Breast epithelium (tissue), 4 donors: ENCODE measurements around the gene IBSP. TPM values are rescaled to one million over a fixed set of nuclear protein-coding genes. Genes with fewer than 3 reads are reported as not detected.

ENCODE experiments used
- DNase-seq, 2 donors: peaks; one replicate each; pipeline ENCODE4 v3.0.0-alpha.2; 2019; ENCODE audit warnings: low spot score in 2 of 2
- H3K27ac ChIP-seq, 2 donors: fragments of 200-600 bp; sonication (generic) in 1 of 2; one replicate each; pipeline ENCODE4 v1.5.1; 2016 to 2019; ENCODE audit warnings: mild to moderate bottlenecking in 1 of 2
- H3K27me3 ChIP-seq, 2 donors: fragments of 200-600 bp; sonication (generic) in 1 of 2; one replicate each; pipeline versions ENCODE4 v1.5.1 to v1.6.0; 2017 to 2019; ENCODE audit warnings: control low read depth in 1 of 2, mild to moderate bottlenecking in 1 of 2
- H3K36me3 ChIP-seq: fragments of 200-600 bp; one replicate; pipeline ENCODE4 v1.5.1; 2019
- H3K4me1 ChIP-seq, 2 donors: fragments of 200-600 bp; sonication (generic); one replicate each; pipeline ENCODE4 v1.5.1; 2016 to 2019; ENCODE audit warnings: control low read depth in 1 of 2
- H3K4me3 ChIP-seq, 3 donors: fragments of 200-600 bp; sonication (generic); 1 replicate in 2 of 3; 2 replicates in 1 of 3; pipeline ENCODE4 v1.5.1; 2016 to 2019; ENCODE audit warnings: mild to moderate bottlenecking in 3 of 3, moderate library complexity in 2 of 3
- H3K9me3 ChIP-seq, 2 donors: fragments of 200-600 bp; sonication (generic) in 1 of 2; one replicate each; pipeline ENCODE4 v1.5.1; 2016 to 2019; ENCODE audit warnings: control low read depth in 1 of 2
- POLR2A ChIP-seq: fragments of 450-650 bp; IDR thresholded peaks from one replicate; pipeline ENCODE4 v1.6.1; 2016; ENCODE audit warnings: antibody characterized with exemption, mild to moderate bottlenecking, moderate library complexity
- POLR2AphosphoS5 ChIP-seq, 3 donors: sonication (generic); formaldehyde crosslinking; IDR thresholded peaks; one replicate each; pipeline ENCODE4 v1.6.1; 2017; ENCODE audit warnings: antibody characterized with exemption in 3 of 3
- intact Hi-C: fragments of 100-400 bp; cut with DNase I; formaldehyde crosslinking; loops from one replicate; pipeline ENCODE4 v1.15.1; 2023; ENCODE audit warnings: low total_unique reads
- total RNA-seq, 3 donors: library from RNA; depleted of rRNA; stranded (reverse); fragments of >200 nt; gene quantifications; one replicate each; pipeline ENCODE4 v1.1.0, GENCODE V29; 2016
- TF ChIP-seq, protein P1 (sequence below), 3 donors: fragments of 450-650 bp; IDR thresholded peaks; one replicate each; pipeline ENCODE4 v1.5.1; 2016 to 2017; ENCODE audit warnings: antibody characterized with exemption in 3 of 3, mild to moderate bottlenecking in 3 of 3, moderate library complexity in 3 of 3

Gene IBSP
- total RNA-seq, 3 donors from 2014 or later: not detected

DNA sequence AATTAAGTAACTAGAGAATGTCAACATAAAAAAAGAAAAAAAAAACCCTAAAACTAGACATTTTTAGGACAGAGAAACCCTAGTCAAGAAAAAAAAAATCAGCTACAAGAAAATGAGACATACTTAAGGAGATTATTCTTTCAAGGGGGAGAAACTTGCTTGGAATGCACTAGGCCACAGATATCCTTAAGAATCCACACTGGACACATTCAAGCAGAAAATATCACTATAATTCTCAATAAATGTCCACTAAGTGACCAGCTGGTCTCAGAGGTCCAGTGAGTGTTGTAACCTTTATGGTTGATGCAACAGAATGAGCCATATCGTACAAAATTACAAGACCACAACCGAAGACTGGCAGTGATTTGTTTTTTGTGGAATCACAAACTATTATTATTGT, 15.6 kb upstream of the IBSP start:
- H3K27ac ChIP-seq: no peak overlapping the region
- no peak for DNase-seq
- TF ChIP-seq POLR2AphosphoS5 (IDR thresholded peaks at IDR 0.05): no peak
- TF ChIP-seq POLR2A: no peak
- TF ChIP-seq, protein P1, sequence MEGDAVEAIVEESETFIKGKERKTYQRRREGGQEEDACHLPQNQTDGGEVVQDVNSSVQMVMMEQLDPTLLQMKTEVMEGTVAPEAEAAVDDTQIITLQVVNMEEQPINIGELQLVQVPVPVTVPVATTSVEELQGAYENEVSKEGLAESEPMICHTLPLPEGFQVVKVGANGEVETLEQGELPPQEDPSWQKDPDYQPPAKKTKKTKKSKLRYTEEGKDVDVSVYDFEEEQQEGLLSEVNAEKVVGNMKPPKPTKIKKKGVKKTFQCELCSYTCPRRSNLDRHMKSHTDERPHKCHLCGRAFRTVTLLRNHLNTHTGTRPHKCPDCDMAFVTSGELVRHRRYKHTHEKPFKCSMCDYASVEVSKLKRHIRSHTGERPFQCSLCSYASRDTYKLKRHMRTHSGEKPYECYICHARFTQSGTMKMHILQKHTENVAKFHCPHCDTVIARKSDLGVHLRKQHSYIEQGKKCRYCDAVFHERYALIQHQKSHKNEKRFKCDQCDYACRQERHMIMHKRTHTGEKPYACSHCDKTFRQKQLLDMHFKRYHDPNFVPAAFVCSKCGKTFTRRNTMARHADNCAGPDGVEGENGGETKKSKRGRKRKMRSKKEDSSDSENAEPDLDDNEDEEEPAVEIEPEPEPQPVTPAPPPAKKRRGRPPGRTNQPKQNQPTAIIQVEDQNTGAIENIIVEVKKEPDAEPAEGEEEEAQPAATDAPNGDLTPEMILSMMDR (IDR thresholded peaks at IDR 0.05): no peak
- no peaks in the 10 kb centered on the region for H3K9me3 ChIP-seq
- H3K4me1 ChIP-seq: no peaks in the 10 kb centered on the region
- intact Hi-C loops: no loop called here
- H3K36me3 ChIP-seq: no peaks in the 10 kb centered on the region
- H3K4me3 ChIP-seq: no peak overlapping the region
- no peaks in the 10 kb centered on the region for H3K27me3 ChIP-seq

DNA sequence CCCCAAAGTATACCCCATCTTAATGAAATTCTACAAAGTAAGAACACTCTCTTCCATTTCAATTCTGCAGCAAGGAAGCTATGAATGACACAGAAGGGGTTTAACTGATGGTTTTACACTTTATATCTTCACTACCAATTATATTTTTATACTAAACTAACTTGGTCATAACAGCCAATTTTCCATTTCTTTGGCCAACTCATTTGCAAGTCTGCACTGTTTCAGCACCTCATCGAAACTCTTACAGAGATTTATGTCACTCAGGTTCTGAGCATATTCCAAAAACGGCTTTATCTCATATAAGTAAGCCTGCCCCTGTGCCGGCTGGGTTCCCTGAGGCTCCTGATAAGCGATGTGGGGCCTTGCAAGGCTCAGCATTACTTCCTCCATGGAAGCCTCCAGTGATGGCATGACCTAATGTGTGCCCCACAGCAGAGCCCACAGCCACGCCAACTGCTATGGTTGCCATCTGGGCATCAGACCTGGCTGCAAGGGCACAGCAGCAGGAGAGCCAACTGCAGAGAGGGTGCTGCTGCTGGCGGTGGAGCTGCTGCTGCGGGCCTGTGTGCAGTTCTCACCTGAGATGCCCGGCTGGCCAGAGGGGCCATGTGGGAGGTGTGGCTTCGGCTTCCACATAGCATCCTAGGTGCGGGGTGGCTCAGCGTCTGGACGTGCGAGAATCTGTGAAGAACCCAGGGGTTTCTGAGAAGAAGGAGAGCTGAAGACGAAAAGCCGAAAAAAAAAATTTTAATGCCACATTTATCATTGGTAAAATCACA, 13.4 kb upstream of the IBSP start:
- H3K4me3 ChIP-seq: no peak overlapping the region
- no peak overlapping the region for H3K27ac ChIP-seq
- no peaks in the 10 kb centered on the region for H3K27me3 ChIP-seq
- TF ChIP-seq, protein P1 (IDR thresholded peaks at IDR 0.05): no peak
- TF ChIP-seq POLR2AphosphoS5 (IDR thresholded peaks at IDR 0.05): no peak
- no peak for TF ChIP-seq POLR2A
- no peak for DNase-seq
- no peaks in the 10 kb centered on the region for H3K4me1 ChIP-seq
- intact Hi-C loops: no loop called here
- H3K9me3 ChIP-seq: no peaks in the 10 kb centered on the region
- no peaks in the 10 kb centered on the region for H3K36me3 ChIP-seq

DNA sequence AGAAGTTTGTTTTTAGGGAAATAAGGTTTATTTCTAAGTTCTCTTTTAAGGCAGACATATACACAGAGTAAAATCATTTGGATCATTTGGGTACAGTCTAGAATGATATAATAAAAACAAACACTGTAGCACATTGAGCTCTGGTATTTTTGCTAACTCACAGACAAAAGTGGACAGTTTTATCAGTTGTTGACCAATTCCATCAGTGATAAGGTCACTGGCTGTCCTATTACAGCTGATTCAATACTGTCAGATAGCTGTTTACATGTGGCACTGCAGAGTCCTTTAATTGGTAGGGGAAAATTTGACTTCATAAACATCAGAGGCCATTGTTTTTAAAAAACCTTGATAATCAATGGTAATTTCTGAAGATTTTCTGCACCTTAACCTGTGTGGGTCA, 3.5 kb downstream of the IBSP start:
- DNase-seq: no peak
- H3K27me3 ChIP-seq: no peaks in the 10 kb centered on the region
- peaks cover 0 to 5% of the 10 kb centered on the region in 2 donors for H3K4me1 ChIP-seq
- no peaks in the 10 kb centered on the region for H3K9me3 ChIP-seq
- intact Hi-C loops: loop anchor here (2.0 kb wide), 1 partner anchor 42 kb away; no protein-coding TSS in a partner anchor
- no peaks in the 10 kb centered on the region for H3K36me3 ChIP-seq
- no peak overlapping the region for H3K4me3 ChIP-seq
- no peak overlapping the region for H3K27ac ChIP-seq
- TF ChIP-seq, protein P1 (IDR thresholded peaks at IDR 0.05): no peak
- TF ChIP-seq POLR2AphosphoS5 (IDR thresholded peaks at IDR 0.05) (no peak), POLR2A (no peak)

DNA sequence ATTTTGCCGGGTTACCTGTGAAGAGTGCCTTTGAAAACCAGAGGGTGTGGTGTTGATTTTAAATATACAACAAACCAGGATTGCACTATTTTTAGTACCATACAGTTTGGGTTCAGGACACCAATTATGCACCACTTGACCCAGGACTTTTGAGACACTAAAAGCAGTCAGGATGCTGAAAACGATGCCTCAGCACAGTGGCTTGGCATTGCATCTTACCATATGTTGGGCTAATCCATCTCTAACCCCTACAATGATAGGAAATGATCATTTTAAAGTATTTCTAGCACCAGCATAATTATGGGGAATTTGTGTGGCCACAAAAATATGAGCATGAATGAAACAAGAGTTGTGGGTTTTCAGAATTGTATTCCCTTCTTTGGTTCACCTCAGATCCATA, 4.1 kb downstream of the IBSP start:
- Histone ChIP-seq H3K27ac (no peak overlapping the region), H3K4me3 (no peak overlapping the region), H3K9me3 (no peaks in the 10 kb centered on the region), H3K4me1 (peaks cover 0 to 5% of the 10 kb centered on the region in 2 donors), H3K36me3 (no peaks in the 10 kb centered on the region), H3K27me3 (no peaks in the 10 kb centered on the region)
- DNase-seq: no peak
- no peak for TF ChIP-seq POLR2AphosphoS5 (IDR thresholded peaks at IDR 0.05)
- TF ChIP-seq POLR2A: no peak
- intact Hi-C loops: loop anchor here (2.0 kb wide), 1 partner anchor 41 kb away; no protein-coding TSS in a partner anchor

DNA sequence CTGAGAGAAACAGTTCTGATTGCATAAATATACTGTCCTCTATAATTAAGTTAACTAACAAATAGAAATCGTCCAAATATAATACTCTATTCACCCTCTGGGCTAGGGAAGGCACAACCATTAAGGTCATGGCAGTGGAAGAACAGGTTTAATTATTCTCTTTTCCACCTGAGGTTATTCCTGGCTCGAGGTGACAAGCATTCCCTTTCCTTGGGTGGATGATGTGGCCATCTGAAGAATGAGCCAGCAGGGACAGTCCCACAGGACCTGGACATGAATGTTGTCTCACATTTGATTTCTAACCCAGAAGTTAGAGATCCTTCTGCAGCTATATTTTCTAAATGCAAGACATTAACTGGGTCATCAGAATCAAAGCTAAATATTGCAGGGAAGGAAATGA, 5.5 kb downstream of the IBSP start:
- H3K27ac ChIP-seq: no peak overlapping the region
- no peak overlapping the region for H3K4me3 ChIP-seq
- H3K27me3 ChIP-seq: no peaks in the 10 kb centered on the region
- intact Hi-C loops: no loop called here
- H3K9me3 ChIP-seq: no peaks in the 10 kb centered on the region
- TF ChIP-seq POLR2AphosphoS5 (IDR thresholded peaks at IDR 0.05) (no peak), POLR2A (no peak)
- TF ChIP-seq, protein P1 (IDR thresholded peaks at IDR 0.05): no peak
- peaks cover 0 to 5% of the 10 kb centered on the region in 2 donors for H3K4me1 ChIP-seq
- no peaks in the 10 kb centered on the region for H3K36me3 ChIP-seq
- DNase-seq: no peak
